ENCODE measurements around the gene NCOR2.
"Not testable (repeated sequence)": the region's sequence is repeated elsewhere in the genome, so short reads cannot be mapped to it uniquely, and the experiment has no call there.

Gene NCOR2

GRCh38 chr12:124599074-124599999 is 31.9 kb upstream of the NCOR2 start:
- DNase-seq (ENCODE audit: low spot score), result no peak

GRCh38 chr12:124597041-124597440 is 29.6 kb upstream of the NCOR2 start:
- DNase-seq (ENCODE audit: low spot score), result no peak

- DNase-seq (ENCODE audit: low spot score), result no peak
These were observed 28.0 kb upstream of the NCOR2 start for GRCh38 chr12:124595444-124595843.

GRCh38 chr12:124594851-124595250 is 27.4 kb upstream of the NCOR2 start:
- DNase-seq (ENCODE audit: low spot score), result no peak

- no peak for DNase-seq (ENCODE audit: low spot score)
These were observed 26.5 kb upstream of the NCOR2 start for GRCh38 chr12:124593851-124594401.

- DNase-seq (ENCODE audit: low spot score), result no peak
These were observed 25.8 kb upstream of the NCOR2 start for GRCh38 chr12:124593176-124593575.

GRCh38 chr12:124592481-124593160 is 25.2 kb upstream of the NCOR2 start:
- DNase-seq (ENCODE audit: low spot score), result no peak

GRCh38 chr12:124592050-124592449 is 24.6 kb upstream of the NCOR2 start:
- no peak for DNase-seq (ENCODE audit: low spot score)

GRCh38 chr12:124590447-124590846 is 23.0 kb upstream of the NCOR2 start:
- no peak for DNase-seq (ENCODE audit: low spot score)

GRCh38 chr12:124588751-124589267 is 21.4 kb upstream of the NCOR2 start:
- DNase-seq (ENCODE audit: low spot score), result no peak

GRCh38 chr12:124588018-124588634 is 20.7 kb upstream of the NCOR2 start:
- DNase-seq (ENCODE audit: low spot score), result no peak

- DNase-seq (ENCODE audit: low spot score), result no peak
These were observed 19.3 kb upstream of the NCOR2 start for GRCh38 chr12:124586756-124587155.

GRCh38 chr12:124584494-124584893 is 17.1 kb upstream of the NCOR2 start:
- DNase-seq (ENCODE audit: low spot score), result not testable (repeated sequence)

- no peak for DNase-seq (ENCODE audit: low spot score)
These were observed 16.4 kb upstream of the NCOR2 start for GRCh38 chr12:124583854-124584253.

- DNase-seq (ENCODE audit: low spot score), result no peak
These were observed 14.7 kb upstream of the NCOR2 start for GRCh38 chr12:124582108-124582424.

- no peak for DNase-seq (ENCODE audit: low spot score)
These were observed 14.1 kb upstream of the NCOR2 start for GRCh38 chr12:124581307-124582107.

GRCh38 chr12:124579921-124580517 is 12.6 kb upstream of the NCOR2 start:
- DNase-seq (ENCODE audit: low spot score), result no peak

GRCh38 chr12:124578854-124579253 is 11.4 kb upstream of the NCOR2 start:
- no peak for DNase-seq (ENCODE audit: low spot score)

- no peak for DNase-seq (ENCODE audit: low spot score)
These were observed 11.0 kb upstream of the NCOR2 start for GRCh38 chr12:124578445-124578844.

GRCh38 chr12:124577986-124578385 is 10.6 kb upstream of the NCOR2 start:
- DNase-seq (ENCODE audit: low spot score), result no peak

- DNase-seq (ENCODE audit: low spot score), result no peak
These were observed 10.0 kb upstream of the NCOR2 start for GRCh38 chr12:124577374-124577773.
